Stimulated activated CD4-positive, alpha-beta T cell treated with anti-CD3 and anti-CD28 coated beads, Interleukin-12 subunit alpha, Interleukin-12 subunit beta, amount 100 ng/mL, for 24 hours (primary cell): ENCODE data around the gene CCDC24.

ENCODE experiments used
- DNase-seq, 2 experiments: peaks; one replicate each; pipeline ENCODE4 v3.0.0-alpha.2; 2020; ENCODE audit warnings: low read depth in 2 of 2

The CCDC24 gene

GRCh38 chr1:43963006-43963405 is 28.4 kb upstream of the CCDC24 start:
- DNase-seq = no peak

DNA sequence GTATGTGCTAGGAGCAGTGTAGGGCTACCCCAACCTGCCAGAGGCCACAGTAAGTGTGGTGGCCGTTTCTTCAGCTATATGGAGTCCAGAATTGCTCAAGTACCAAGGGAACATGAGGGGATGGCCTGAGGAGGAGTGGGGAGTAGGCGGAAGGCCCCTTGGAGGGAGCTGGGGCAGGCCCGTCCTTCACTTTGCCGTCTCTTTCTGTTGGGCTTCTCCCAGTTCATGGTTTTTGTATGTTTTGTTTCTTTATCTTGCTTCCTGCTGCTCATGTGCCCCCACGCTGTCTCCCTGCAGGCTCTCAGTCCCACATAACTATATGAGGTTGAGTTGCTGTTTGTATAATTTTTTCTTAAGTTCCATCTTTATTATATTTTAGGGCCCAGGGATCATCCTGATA is 27.5 kb upstream of the CCDC24 start:
- DNase-seq = no peak

GRCh38 chr1:43965316-43965715 is 26.1 kb upstream of the CCDC24 start:
- no peak for DNase-seq

- DNase-seq = no peak
Measured at GRCh38 chr1:43968348-43968948, 23.0 kb upstream of the CCDC24 start.

- DNase-seq = no peak
Measured at GRCh38 chr1:43969416-43969745, 22.0 kb upstream of the CCDC24 start.

DNA sequence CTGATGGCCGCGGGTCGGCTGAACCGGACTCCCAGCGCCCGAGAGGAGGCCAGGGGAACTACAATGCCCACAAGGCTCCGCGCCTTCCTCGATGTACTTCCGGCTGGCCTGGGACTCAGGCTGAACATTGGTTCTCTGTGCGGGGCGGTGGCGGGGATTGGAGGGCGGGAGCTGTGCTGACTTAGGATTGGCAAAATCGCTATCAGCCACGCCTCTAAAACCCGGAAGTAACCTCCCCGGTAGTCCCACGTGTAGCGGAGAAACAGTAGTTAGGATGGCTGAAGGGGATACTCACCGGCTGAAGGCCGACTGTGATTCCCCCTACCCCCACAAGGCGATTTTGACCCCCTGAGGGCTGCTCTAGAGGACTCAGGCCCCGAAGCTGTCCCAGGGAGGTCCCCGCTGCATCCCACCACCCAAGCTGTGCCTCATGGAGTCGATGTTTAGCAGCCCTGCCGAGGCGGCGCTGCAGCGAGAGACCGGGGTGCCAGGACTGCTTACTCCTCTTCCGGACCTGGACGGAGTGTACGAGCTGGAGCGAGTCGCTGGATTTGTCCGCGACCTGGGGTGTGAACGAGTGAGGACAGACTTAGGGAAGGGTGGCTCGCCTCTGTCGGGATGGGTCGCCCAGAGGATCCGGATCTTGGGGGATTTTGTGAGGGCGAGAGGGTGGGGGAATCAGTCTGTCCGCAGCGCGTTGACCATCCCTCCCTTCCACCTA is 21.5 kb upstream of the CCDC24 start, which contains the start of gene DPH2:
TSS of gene DPH2 (plus strand) at position 265 of the 721 bp plus-strand sequence. CDS start at position 431, 166 bp downstream.
- DNase-seq = peak; percentile 92 to 97

GRCh38 chr1:43970502-43970901 is 20.9 kb upstream of the CCDC24 start:
- no peak for DNase-seq

DNA sequence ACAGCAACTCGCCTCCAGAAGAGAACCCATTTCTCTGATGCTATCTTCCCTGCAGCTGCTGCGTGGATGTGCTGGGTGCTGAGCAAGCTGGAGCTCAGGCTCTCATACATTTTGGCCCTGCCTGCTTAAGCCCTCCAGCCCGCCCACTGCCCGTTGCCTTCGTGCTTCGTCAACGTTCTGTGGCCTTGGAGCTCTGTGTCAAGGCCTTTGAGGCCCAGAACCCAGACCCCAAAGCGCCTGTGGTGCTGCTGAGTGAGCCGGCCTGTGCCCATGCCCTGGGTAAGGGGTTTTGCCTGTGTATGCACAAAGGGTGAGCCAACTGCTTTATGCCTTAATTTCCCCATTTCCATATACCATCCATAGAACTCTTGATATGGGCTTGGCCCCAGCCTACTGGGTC is 20.5 kb upstream of the CCDC24 start:
- no peak for DNase-seq

- no peak for DNase-seq
Measured at GRCh38 chr1:43971336-43971980, 19.9 kb upstream of the CCDC24 start.

GRCh38 chr1:43973981-43974442 is 17.4 kb upstream of the CCDC24 start:
- no peak for DNase-seq

- DNase-seq = peak; percentile 91 to 97
Measured at GRCh38 chr1:43974443-43975248, 16.8 kb upstream of the CCDC24 start, which contains the start of gene ATP6V0B. TSS of gene ATP6V0B (plus strand) at chr1:43974960. CDS start at chr1:43975041, 81 bp downstream.

DNA sequence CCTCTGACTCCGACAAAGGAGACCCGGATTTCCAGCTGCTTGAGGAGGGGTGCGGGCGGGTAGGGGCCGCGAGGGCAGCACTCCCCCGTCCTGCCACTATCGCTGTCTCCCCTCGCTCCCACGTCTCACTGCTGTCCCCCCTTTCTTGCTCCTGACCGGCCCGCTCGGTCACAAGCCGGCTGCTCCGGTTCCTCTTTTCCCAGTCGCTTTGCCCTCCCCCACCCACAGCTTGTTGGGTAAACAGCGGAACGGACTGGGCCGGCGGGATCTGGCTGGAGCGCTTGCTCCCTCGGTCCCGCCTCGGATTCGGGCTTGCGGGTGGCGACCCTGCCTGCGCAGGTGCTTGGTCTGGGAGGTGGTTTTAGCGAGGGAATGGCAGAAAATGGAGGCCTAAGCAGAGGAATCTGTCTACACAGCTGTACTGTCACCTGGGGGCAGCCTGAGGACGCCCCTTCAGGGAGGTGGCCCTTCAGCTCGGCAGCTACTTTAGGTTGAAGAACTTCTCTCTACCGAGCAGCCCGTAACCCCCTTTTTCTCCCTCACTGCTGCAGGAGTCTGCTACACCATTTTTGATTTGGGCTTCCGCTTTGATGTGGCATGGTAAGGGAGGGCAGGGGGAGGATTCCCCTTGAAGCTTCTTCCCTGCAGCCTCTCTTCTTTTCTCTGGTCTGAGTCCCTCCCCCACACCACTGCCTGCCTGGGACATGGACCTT is 16.0 kb upstream of the CCDC24 start:
- no peak for DNase-seq

- no peak for DNase-seq
Measured at GRCh38 chr1:43976045-43976444, 15.4 kb upstream of the CCDC24 start.

- DNase-seq = no peak
Measured at GRCh38 chr1:43976890-43977289, 14.5 kb upstream of the CCDC24 start.

- no peak for DNase-seq
Measured at GRCh38 chr1:43977376-43978263, 13.8 kb upstream of the CCDC24 start.

DNA sequence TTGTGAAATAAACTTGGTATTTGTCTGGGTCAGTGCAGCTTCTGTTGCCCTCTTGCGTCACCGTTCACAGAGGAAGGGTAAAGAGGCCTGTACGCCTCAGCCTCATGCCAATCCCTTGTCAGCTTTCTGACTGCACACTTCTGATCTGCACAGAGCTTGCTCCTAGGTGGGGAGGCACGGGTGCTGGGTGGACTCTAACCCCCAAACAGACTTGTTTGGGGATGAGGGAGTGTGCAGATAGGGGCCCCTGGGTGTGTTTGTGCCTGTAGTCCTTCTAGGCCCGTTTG is 13.2 kb upstream of the CCDC24 start:
- no peak for DNase-seq

DNA sequence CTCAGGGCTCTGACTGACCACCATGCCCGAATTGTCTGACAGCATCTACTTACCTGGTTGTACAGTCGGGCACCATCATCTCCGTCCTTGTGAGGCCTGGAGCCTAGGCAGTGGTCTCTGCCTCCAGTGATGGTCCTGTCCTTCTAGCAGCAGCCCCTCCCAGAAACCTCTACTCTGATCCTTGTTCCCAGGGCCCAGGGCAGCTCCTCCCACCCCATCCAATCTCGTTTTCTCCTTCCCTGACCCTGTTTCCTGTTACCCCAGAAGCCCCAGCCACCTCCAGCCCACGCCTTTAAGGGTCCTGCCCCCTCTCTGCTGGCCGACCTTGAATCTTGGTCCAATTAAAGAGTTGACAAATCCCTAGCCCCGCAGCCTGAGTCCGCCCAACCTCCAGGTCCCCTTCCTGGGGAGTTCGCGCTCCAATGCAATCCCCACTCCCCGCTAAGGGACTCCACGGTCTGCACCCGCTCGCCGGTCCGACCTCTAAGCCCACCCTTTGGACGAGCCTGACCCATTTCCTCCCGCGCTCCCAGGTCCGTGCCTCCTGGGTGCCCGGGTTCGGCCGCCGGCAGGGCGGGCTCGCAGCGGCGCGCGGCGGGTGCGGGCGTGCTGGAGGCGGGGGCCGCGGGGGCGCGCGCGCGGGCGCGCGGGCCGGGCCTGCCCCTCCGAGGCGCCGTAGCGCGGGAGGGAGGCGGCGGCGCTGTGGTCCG is 12.7 kb upstream of the CCDC24 start, which contains the start of gene B4GALT2:
TSS of gene B4GALT2 (plus strand) at position 660 of the 710 bp plus-strand sequence. CDS start 1,951 bp downstream, outside the sequence.
- no peak for DNase-seq

DNA sequence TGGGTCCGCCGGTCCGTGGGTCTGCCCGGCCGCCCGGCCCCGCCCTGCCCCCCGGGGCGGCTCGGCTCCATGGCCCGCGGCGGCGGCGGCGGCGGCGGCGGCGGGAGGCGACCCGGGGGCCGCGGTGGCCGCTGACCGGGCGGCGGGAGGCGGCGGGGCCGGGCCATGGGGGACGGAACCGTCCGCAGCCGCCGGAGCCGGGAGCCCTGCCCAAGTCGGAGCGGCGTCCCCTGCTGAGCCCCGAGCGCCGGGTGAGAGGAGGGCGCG is 12.2 kb upstream of the CCDC24 start:
- DNase-seq = no peak

DNA sequence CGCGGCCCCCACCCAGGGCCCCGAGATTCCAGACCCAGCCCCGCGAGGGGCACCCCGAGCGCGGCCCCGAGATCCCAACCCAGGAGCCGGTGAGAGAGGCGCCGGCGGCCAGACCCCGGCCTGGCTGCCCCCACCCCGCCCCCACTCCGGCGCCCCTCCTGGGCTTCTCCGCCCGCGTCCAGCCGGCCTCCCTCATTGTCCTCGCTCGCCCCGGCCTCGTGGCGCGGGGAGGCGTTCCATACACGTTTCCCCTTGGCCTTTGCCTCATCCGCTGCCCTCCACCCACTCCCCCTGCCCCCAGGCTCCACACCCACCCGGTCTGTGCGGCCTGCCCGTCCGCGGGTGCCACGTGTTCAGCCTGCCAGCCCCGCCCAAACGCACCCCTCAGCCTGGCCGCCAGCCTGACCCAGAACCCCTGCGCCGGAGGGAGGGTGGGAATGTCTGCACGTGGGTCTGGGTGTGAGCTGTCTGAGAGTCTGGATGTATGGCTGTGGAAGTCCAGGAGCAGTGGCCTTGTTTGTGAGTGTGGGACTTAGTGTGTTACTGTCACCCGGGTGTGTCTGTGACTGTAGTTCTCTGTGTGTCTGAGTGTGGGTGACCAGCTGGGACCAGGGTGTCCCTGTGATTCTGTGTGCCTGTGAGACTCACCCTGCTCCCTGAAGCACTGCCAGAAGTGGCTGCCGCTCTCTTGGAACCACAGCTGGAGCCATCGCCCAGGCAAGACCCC is 11.7 kb upstream of the CCDC24 start:
- DNase-seq = no peak
